Ascending aorta (tissue), 2 donors: ENCODE results near the gene TDRD12. TPM values are rescaled to one million over a fixed set of nuclear protein-coding genes. Genes with fewer than 3 reads are reported as not detected.

ENCODE experiments used
- DNase-seq, 2 donors: peaks; one replicate each; pipeline ENCODE4 v3.0.0-alpha.2; 2019; ENCODE audit warnings: low spot score in 2 of 2
- H3K27ac ChIP-seq, 2 donors: fragments of 200-600 bp; sonication (generic); one replicate each; pipeline ENCODE4 v1.5.1; 2016 to 2017; ENCODE audit warnings: mild to moderate bottlenecking in 1 of 2
- H3K27me3 ChIP-seq: fragments of 200-600 bp; sonication (generic); one replicate; pipeline ENCODE4 v1.5.1; 2017
- H3K36me3 ChIP-seq, 2 donors: fragments of 200-600 bp; sonication (generic); one replicate each; pipeline ENCODE4 v1.5.1; 2016
- H3K4me1 ChIP-seq, 2 donors: fragments of 200-600 bp; sonication (generic); one replicate each; pipeline ENCODE4 v1.5.1; 2016 to 2017; ENCODE audit warnings: mild to moderate bottlenecking in 1 of 2
- H3K4me3 ChIP-seq, 2 donors: fragments of 200-600 bp; sonication (generic); one replicate each; pipeline ENCODE4 v1.5.1; 2016 to 2017; ENCODE audit warnings: mild to moderate bottlenecking in 1 of 2
- H3K9me3 ChIP-seq, 2 donors: fragments of 200-600 bp; sonication (generic); one replicate each; pipeline ENCODE4 v1.5.1; 2016
- CTCF ChIP-seq, 3 experiments: fragments of 200-600 bp in 2 of 3; fragments of 450-650 bp in 1 of 3; sonication (generic) in 2 of 3; IDR thresholded peaks; one replicate each; pipeline ENCODE4 v1.5.1; 2016 to 2019; ENCODE audit warnings: antibody characterized with exemption in 3 of 3, mild to moderate bottlenecking in 1 of 3, moderate library complexity in 1 of 3
- intact Hi-C: fragments of 100-400 bp; cut with DNase I; formaldehyde crosslinking; loops from one replicate; pipeline ENCODE4 v1.15.1; 2023
- total RNA-seq: library from RNA; depleted of rRNA; stranded (reverse); fragments of >200 nt; gene quantifications from one replicate; pipeline ENCODE4 v1.1.0, GENCODE V29; 2016

The TDRD12 gene
- total RNA-seq, 1 donor from 2014 or later, result 0.11 TPM

GRCh38 chr19:32674931-32675719, 44.4 kb upstream of the TDRD12 start, which contains the start of gene ANKRD27:
TSS of gene ANKRD27 (minus strand) at chr19:32675180. CDS start at chr19:32659015, 16,165 bp downstream.
- no peak for TF ChIP-seq CTCF (IDR thresholded peaks at IDR 0.05)
- peak; percentile 94 to 99 for DNase-seq
- Histone ChIP-seq H3K4me1 (peaks cover 10 to 18% of the 10 kb centered on the region in 2 donors), H3K4me3 (peak within 1 kb of the TSS; percentile 93 to 98), H3K36me3 (no peaks in the 10 kb centered on the region), H3K27me3 (peaks cover 10% of the 10 kb centered on the region), H3K9me3 (no peaks in the 10 kb centered on the region), H3K27ac (peak within 1 kb of the TSS; percentile 61 to 72)
- intact Hi-C loops, result loop anchor here (1.0 to 10.0 kb wide), 8 partner anchors 16 to 850 kb away; partner anchors contain the start of genes CEP89, DPY19L3, FAAP24 and NUDT19

- Histone ChIP-seq H3K4me3 (peak within 1 kb of the TSS; percentile 93 to 98), H3K4me1 (peaks cover 10 to 18% of the 10 kb centered on the region in 2 donors), H3K36me3 (no peaks in the 10 kb centered on the region), H3K27me3 (peaks cover 10% of the 10 kb centered on the region), H3K27ac (peak within 1 kb of the TSS; percentile 61 to 72), H3K9me3 (no peaks in the 10 kb centered on the region)
- TF ChIP-seq CTCF (IDR thresholded peaks at IDR 0.05), result no peak
- intact Hi-C loops, result loop anchor here (1.0 to 10.0 kb wide), 7 partner anchors 16 to 849 kb away; partner anchors contain the start of genes CEP89, DPY19L3, FAAP24 and NUDT19
- peak; percentile 16 to 89 for DNase-seq
Observed at GRCh38 chr19:32675720-32676185, 43.8 kb upstream of the TDRD12 start, which contains the start of gene RGS9BP. TSS of gene RGS9BP (plus strand) at chr19:32675848. CDS start at chr19:32676264, 416 bp downstream.

GRCh38 chr19:32676186-32676894, 43.2 kb upstream of the TDRD12 start:
- Histone ChIP-seq H3K4me3 (peak overlapping the region; percentile 93 to 98), H3K9me3 (no peaks in the 10 kb centered on the region), H3K4me1 (peaks cover 10 to 18% of the 10 kb centered on the region in 2 donors), H3K27me3 (peaks cover 10% of the 10 kb centered on the region), H3K27ac (no peak overlapping the region), H3K36me3 (no peaks in the 10 kb centered on the region)
- intact Hi-C loops, result loop anchor here (5.0 to 10.0 kb wide), 5 partner anchors 269 to 848 kb away; partner anchors contain the start of genes CEP89, DPY19L3, FAAP24 and PEPD
- no peak for DNase-seq
- TF ChIP-seq CTCF (IDR thresholded peaks at IDR 0.05), result no peak

- Histone ChIP-seq H3K4me3 (peak overlapping the region in 1 of 2 donors; percentile 98), H3K4me1 (peaks cover 10 to 18% of the 10 kb centered on the region in 2 donors)
- intact Hi-C loops, result loop anchor here (5.0 to 10.0 kb wide), 5 partner anchors 270 to 848 kb away; partner anchors contain the start of genes CEP89, DPY19L3, FAAP24 and PEPD
Observed at GRCh38 chr19:32676895-32677359, 42.6 kb upstream of the TDRD12 start.

More at GRCh38 chr19:32676895-32677359, 42.6 kb upstream of the TDRD12 start:
- no peak for DNase-seq
- Histone ChIP-seq H3K27me3 (peaks cover 10% of the 10 kb centered on the region), H3K36me3 (no peaks in the 10 kb centered on the region), H3K9me3 (no peaks in the 10 kb centered on the region), H3K27ac (no peak overlapping the region)
- no peak for TF ChIP-seq CTCF (IDR thresholded peaks at IDR 0.05)
